MM.1S (cell line): ENCODE results near the gene PLA2G4B.

ENCODE experiments used
- EZH2 ChIP-seq: fragments of 300-600 bp; sonication (generic); optimal IDR thresholded peaks from 2 replicates; pipeline ENCODE3; 2017; ENCODE audit warnings: low read depth, mild to moderate bottlenecking, antibody characterized with exemption, low read length, mixed read lengths
- EZH2phosphoT487 ChIP-seq: fragments of 300-600 bp; sonication (generic); IDR thresholded peaks from 2 replicates; pipeline ENCODE4 v1.6.1; 2018; ENCODE audit warnings: antibody characterized with exemption, low read length
- TF ChIP-seq, protein P1 (sequence below): fragments of 300-600 bp; sonication (generic); IDR thresholded peaks from 2 replicates; pipeline ENCODE4 v1.5.1; 2016; ENCODE audit warnings: antibody characterized with exemption, low read length, mixed read lengths

DNA sequence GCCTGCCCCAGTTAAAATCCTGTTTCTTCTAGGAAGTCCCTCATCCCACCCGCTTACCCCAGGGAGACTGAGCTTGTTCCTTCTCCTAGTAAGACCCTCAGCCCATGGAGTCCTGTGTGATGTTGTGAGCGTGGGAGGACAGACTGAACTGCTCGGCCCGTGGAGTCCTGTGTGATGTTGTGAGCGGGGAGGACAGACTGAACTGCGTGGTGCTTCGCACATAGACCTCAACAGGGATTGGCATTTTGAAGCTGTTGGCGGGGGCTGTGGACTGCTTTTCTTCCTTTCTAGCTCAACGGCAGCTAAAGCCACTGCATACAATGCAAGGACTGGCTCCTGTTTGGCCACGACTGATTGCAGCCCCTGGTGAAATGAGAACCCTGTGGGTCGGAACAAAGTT, 56.8 kb downstream of the PLA2G4B start:
- TF ChIP-seq, protein P1, sequence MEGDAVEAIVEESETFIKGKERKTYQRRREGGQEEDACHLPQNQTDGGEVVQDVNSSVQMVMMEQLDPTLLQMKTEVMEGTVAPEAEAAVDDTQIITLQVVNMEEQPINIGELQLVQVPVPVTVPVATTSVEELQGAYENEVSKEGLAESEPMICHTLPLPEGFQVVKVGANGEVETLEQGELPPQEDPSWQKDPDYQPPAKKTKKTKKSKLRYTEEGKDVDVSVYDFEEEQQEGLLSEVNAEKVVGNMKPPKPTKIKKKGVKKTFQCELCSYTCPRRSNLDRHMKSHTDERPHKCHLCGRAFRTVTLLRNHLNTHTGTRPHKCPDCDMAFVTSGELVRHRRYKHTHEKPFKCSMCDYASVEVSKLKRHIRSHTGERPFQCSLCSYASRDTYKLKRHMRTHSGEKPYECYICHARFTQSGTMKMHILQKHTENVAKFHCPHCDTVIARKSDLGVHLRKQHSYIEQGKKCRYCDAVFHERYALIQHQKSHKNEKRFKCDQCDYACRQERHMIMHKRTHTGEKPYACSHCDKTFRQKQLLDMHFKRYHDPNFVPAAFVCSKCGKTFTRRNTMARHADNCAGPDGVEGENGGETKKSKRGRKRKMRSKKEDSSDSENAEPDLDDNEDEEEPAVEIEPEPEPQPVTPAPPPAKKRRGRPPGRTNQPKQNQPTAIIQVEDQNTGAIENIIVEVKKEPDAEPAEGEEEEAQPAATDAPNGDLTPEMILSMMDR: no peak
- TF ChIP-seq EZH2: no peak
- TF ChIP-seq EZH2phosphoT487: no peak
